Parathyroid adenoma (tissue), 2 donors: Measurements from ENCODE around the gene MRPL23.

Experiments used
- H2AFZ ChIP-seq: fragments of 300-600 bp; sonication (generic); one replicate; pipeline ENCODE4 v1.7.0; 2017; ENCODE audit warnings: antibody characterized with exemption, mild to moderate bottlenecking
- H3K27ac ChIP-seq: fragments of 300-600 bp; sonication (generic); one replicate; pipeline ENCODE4 v1.7.0; 2017
- H3K27me3 ChIP-seq: fragments of 300-600 bp; sonication (generic); one replicate; pipeline ENCODE4 v1.7.0; 2017; ENCODE audit warnings: low read length; ENCODE audit not compliant: control insufficient read depth, insufficient read depth
- H3K36me3 ChIP-seq: fragments of 300-600 bp; sonication (generic); one replicate; pipeline ENCODE4 v1.7.0; 2017; ENCODE audit warnings: low read length; ENCODE audit not compliant: control insufficient read depth, insufficient read depth
- H3K4me1 ChIP-seq: fragments of 300-600 bp; sonication (generic); one replicate; pipeline ENCODE4 v1.7.0; 2017; ENCODE audit warnings: control low read depth
- H3K4me2 ChIP-seq: fragments of 300-600 bp; sonication (generic); one replicate; pipeline ENCODE4 v1.7.0; 2017; ENCODE audit warnings: low read length
- H3K4me3 ChIP-seq: fragments of 300-600 bp; sonication (generic); one replicate; pipeline ENCODE4 v1.7.0; 2017; ENCODE audit warnings: low read depth, low read length
- H3K79me2 ChIP-seq: fragments of 300-600 bp; sonication (generic); one replicate; pipeline ENCODE4 v1.7.0; 2017; ENCODE audit warnings: control low read depth
- H3K9ac ChIP-seq: fragments of 300-600 bp; sonication (generic); one replicate; pipeline ENCODE4 v1.7.0; 2017; ENCODE audit warnings: mild to moderate bottlenecking
- H3K9me3 ChIP-seq: fragments of 300-600 bp; sonication (generic); one replicate; pipeline ENCODE4 v1.7.0; 2017; ENCODE audit warnings: low read length; ENCODE audit not compliant: control insufficient read depth
- CTCF ChIP-seq: fragments of 300-600 bp; sonication (generic); IDR thresholded peaks from one replicate; pipeline ENCODE4 v1.7.0; 2017; ENCODE audit warnings: antibody characterized with exemption, mild to moderate bottlenecking
- donor health status: primary hyperparathyroidism.

The MRPL23 gene

GRCh38 chr11:1917523-1918435, 29.4 kb upstream of the MRPL23 start:
- Histone ChIP-seq H3K9me3 (no peaks in the 10 kb centered on the region), H3K27me3 (no peaks in the 10 kb centered on the region), H3K27ac (no peak overlapping the region), H2AFZ (no peak overlapping the region), H3K79me2 (no peaks in the 10 kb centered on the region), H3K4me2 (no peak overlapping the region), H3K4me3 (no peak overlapping the region), H3K9ac (no peak overlapping the region), H3K4me1 (no peaks in the 10 kb centered on the region), H3K36me3 (no peaks in the 10 kb centered on the region)
- no peak for TF ChIP-seq CTCF

GRCh38 chr11:1918436-1919315, 28.5 kb upstream of the MRPL23 start:
- Histone ChIP-seq H3K4me3 (no peak overlapping the region), H3K36me3 (no peaks in the 10 kb centered on the region), H3K9ac (no peak overlapping the region), H3K9me3 (no peaks in the 10 kb centered on the region), H3K4me1 (no peaks in the 10 kb centered on the region), H2AFZ (no peak overlapping the region), H3K79me2 (no peaks in the 10 kb centered on the region), H3K27ac (no peak overlapping the region), H3K4me2 (no peak overlapping the region), H3K27me3 (no peaks in the 10 kb centered on the region)
- TF ChIP-seq CTCF = no peak

GRCh38 chr11:1919391-1920127, 27.6 kb upstream of the MRPL23 start, which contains the start of gene TNNT3:
Gene TNNT3 (plus strand): TSS chr11:1919703. CDS start chr11:1922875, 3,172 bp downstream.
- H3K4me2 ChIP-seq = no peak within 1 kb of the TSS
- H3K36me3 ChIP-seq = no peaks in the 10 kb centered on the region
- H3K4me1 ChIP-seq = no peaks in the 10 kb centered on the region
- TF ChIP-seq CTCF = no peak
- no peaks in the 10 kb centered on the region for H3K27me3 ChIP-seq
- no peak within 1 kb of the TSS for H3K27ac ChIP-seq
- no peaks in the 10 kb centered on the region for H3K79me2 ChIP-seq
- no peak within 1 kb of the TSS for H3K4me3 ChIP-seq
- H2AFZ ChIP-seq = no peak within 1 kb of the TSS
- H3K9ac ChIP-seq = no peak within 1 kb of the TSS
- H3K9me3 ChIP-seq = no peaks in the 10 kb centered on the region

GRCh38 chr11:1920128-1920908, 26.8 kb upstream of the MRPL23 start:
- no peak overlapping the region for H3K4me2 ChIP-seq
- no peaks in the 10 kb centered on the region for H3K36me3 ChIP-seq
- H3K9ac ChIP-seq = no peak overlapping the region
- no peak overlapping the region for H2AFZ ChIP-seq
- H3K4me3 ChIP-seq = no peak overlapping the region
- H3K27ac ChIP-seq = no peak overlapping the region
- H3K4me1 ChIP-seq = no peaks in the 10 kb centered on the region
- no peak for TF ChIP-seq CTCF
- no peaks in the 10 kb centered on the region for H3K9me3 ChIP-seq
- no peaks in the 10 kb centered on the region for H3K27me3 ChIP-seq
- no peaks in the 10 kb centered on the region for H3K79me2 ChIP-seq
